ENCODE data around the gene CEP135. TPM values are rescaled to one million over a fixed set of nuclear protein-coding genes. Genes with fewer than 3 reads are reported as not detected.
"Not testable (repeated sequence)": the region's sequence is repeated elsewhere in the genome, so short reads cannot be mapped to it uniquely, and the experiment has no call there.

CEP135 gene
- total and polyA plus RNA-seq, 8 donors: 6.4 to 23.0 (median 17.6) TPM

- Histone ChIP-seq H3K27ac (no peak overlapping the region), H3K4me3 (no peak overlapping the region), H3K4me1 (no peaks in the 10 kb centered on the region), H3K27me3 (no peaks in the 10 kb centered on the region), H3K9me3 (no peaks in the 10 kb centered on the region), H3K36me3 (no peaks in the 10 kb centered on the region)
- DNase-seq (no peak), ATAC-seq (no peak)
- TF ChIP-seq CTCF (IDR thresholded peaks at IDR 0.05): no peak
- intact Hi-C loops (cut with DNase I): no loop called here
These were observed 117.7 kb downstream of the CEP135 start for GRCh38 chr4:56066493-56066892.

- no peak overlapping the region for H3K4me3 ChIP-seq
- ATAC-seq (no peak), DNase-seq (no peak)
- H3K27ac ChIP-seq: no peak overlapping the region
- H3K9me3 ChIP-seq: no peaks in the 10 kb centered on the region
- H3K36me3 ChIP-seq: no peaks in the 10 kb centered on the region
- no peaks in the 10 kb centered on the region for H3K27me3 ChIP-seq
- no peak for TF ChIP-seq CTCF (IDR thresholded peaks at IDR 0.05)
- intact Hi-C loops (cut with DNase I): no loop called here
- H3K4me1 ChIP-seq: no peaks in the 10 kb centered on the region
These were observed 119.1 kb downstream of the CEP135 start for GRCh38 chr4:56067826-56068225.

GRCh38 chr4:56072730-56073129, 124.0 kb downstream of the CEP135 start:
- H3K27me3 ChIP-seq; H3K9me3 ChIP-seq; DNase-seq; H3K36me3 ChIP-seq; intact Hi-C loops (cut with DNase I); H3K27ac ChIP-seq; H3K4me1 ChIP-seq; H3K4me3 ChIP-seq; ATAC-seq: not testable (repeated sequence)

GRCh38 chr4:56077676-56078075, 128.9 kb downstream of the CEP135 start:
- Histone ChIP-seq H3K36me3 (no peaks in the 10 kb centered on the region), H3K4me3 (no peak overlapping the region), H3K27me3 (no peaks in the 10 kb centered on the region), H3K9me3 (no peaks in the 10 kb centered on the region), H3K27ac (no peak overlapping the region), H3K4me1 (no peaks in the 10 kb centered on the region)
- DNase-seq (no peak), ATAC-seq (no peak)
- no peak for TF ChIP-seq CTCF (IDR thresholded peaks at IDR 0.05)
- intact Hi-C loops (cut with DNase I): no loop called here

- Histone ChIP-seq H3K9me3 (no peaks in the 10 kb centered on the region), H3K27ac (no peak overlapping the region), H3K27me3 (no peaks in the 10 kb centered on the region), H3K4me3 (no peak overlapping the region), H3K36me3 (no peaks in the 10 kb centered on the region), H3K4me1 (no peaks in the 10 kb centered on the region)
- ATAC-seq: no peak
- TF ChIP-seq CTCF (IDR thresholded peaks at IDR 0.05): no peak
- intact Hi-C loops (cut with DNase I): no loop called here
- DNase-seq: no peak
These were observed 130.1 kb downstream of the CEP135 start for GRCh38 chr4:56078866-56079265.

- no peak overlapping the region for H3K27ac ChIP-seq
- H3K36me3 ChIP-seq: no peaks in the 10 kb centered on the region
- no peak overlapping the region for H3K4me3 ChIP-seq
- intact Hi-C loops (cut with DNase I): no loop called here
- H3K9me3 ChIP-seq: no peaks in the 10 kb centered on the region
- TF ChIP-seq CTCF (IDR thresholded peaks at IDR 0.05): no peak
- H3K27me3 ChIP-seq: no peaks in the 10 kb centered on the region
- no peak for ATAC-seq
- DNase-seq: no peak
- H3K4me1 ChIP-seq: no peaks in the 10 kb centered on the region
These were observed 131.6 kb downstream of the CEP135 start for GRCh38 chr4:56080384-56080783.
